Endodermal cell (in vitro differentiated cells): Measurements from ENCODE around the gene ATOH7. TPM values are rescaled to one million over a fixed set of nuclear protein-coding genes. Genes with fewer than 3 reads are reported as not detected.
"Not testable (repeated sequence)": the region's sequence is repeated elsewhere in the genome, so short reads cannot be mapped to it uniquely, and the experiment has no call there.

ENCODE experiments used
- DNase-seq: peaks from one replicate; pipeline ENCODE4 v3.0.0-alpha.2; 2017
- H3K27ac ChIP-seq: 2 replicates; pipeline ENCODE4 v1.5.1; 2013; ENCODE audit warnings: mild to moderate bottlenecking, low read depth, low read length, moderate library complexity
- H3K27me3 ChIP-seq: 2 replicates; pipeline ENCODE4 v1.6.1; 2013; ENCODE audit warnings: mild to moderate bottlenecking, low read length, moderate library complexity; ENCODE audit not compliant: insufficient read depth, control insufficient read depth, poor library complexity, severe bottlenecking
- H3K36me3 ChIP-seq: 2 replicates; pipeline ENCODE4 v1.7.0; 2013; ENCODE audit warnings: mild to moderate bottlenecking, low read length, moderate library complexity; ENCODE audit not compliant: control insufficient read depth, insufficient read depth
- H3K4me1 ChIP-seq: one replicate; pipeline ENCODE4 v1.7.0; 2013; ENCODE audit warnings: low read length; ENCODE audit not compliant: control insufficient read depth, insufficient read depth
- H3K4me3 ChIP-seq: 2 replicates; pipeline ENCODE4 v1.5.1; 2013; ENCODE audit warnings: mild to moderate bottlenecking, low read length, moderate library complexity
- H3K9ac ChIP-seq: 2 replicates; pipeline ENCODE4 v1.6.1; 2013; ENCODE audit warnings: mild to moderate bottlenecking, low read length, moderate library complexity; ENCODE audit not compliant: poor library complexity, severe bottlenecking; ENCODE audit errors: extremely low read depth
- H3K9me3 ChIP-seq: 2 replicates; pipeline ENCODE4 v1.6.1; 2013; ENCODE audit warnings: mild to moderate bottlenecking, low read length, moderate library complexity; ENCODE audit not compliant: control insufficient read depth
- H3K27ac Mint-ChIP-seq: 2 replicates; pipeline ENCODE4 v1.8.0; 2020; ENCODE audit warnings: mixed read lengths
- H3K27me3 Mint-ChIP-seq: 2 replicates; pipeline ENCODE4 v1.8.0; 2021; ENCODE audit warnings: mild to moderate bottlenecking, mixed read lengths; ENCODE audit not compliant: insufficient read depth
- H3K36me3 Mint-ChIP-seq: 2 replicates; pipeline ENCODE4 v1.8.0; 2020; ENCODE audit warnings: low read depth, mixed read lengths
- H3K4me1 Mint-ChIP-seq: 2 replicates; pipeline ENCODE4 v1.8.0; 2020; ENCODE audit warnings: mixed read lengths
- H3K4me3 Mint-ChIP-seq: 2 replicates; pipeline ENCODE4 v1.8.0; 2020; ENCODE audit warnings: mild to moderate bottlenecking, moderate library complexity, mixed read lengths
- H3K9me3 Mint-ChIP-seq: 2 replicates; pipeline ENCODE4 v1.8.0; 2020; ENCODE audit warnings: mild to moderate bottlenecking, mixed read lengths
- WGBS, 2 experiments: methylation state at CpG; one replicate each; pipeline versions ENCODE4 v1.1.5 to v1.1.7; 2013; ENCODE audit warnings: missing lambda C conversion rate in 2 of 2, mixed read lengths in 1 of 2; ENCODE audit not compliant: insufficient coverage in 1 of 2, insufficient read length in 1 of 2; 5-methylcytosine and 5-hydroxymethylcytosine counted together
- total RNA-seq, 2 donors: library from RNA; stranded (reverse); fragmentation: NEBNext Ultra II Directional in 1 of 2; extraction: Animal tissue kit (Norgen Biotek cat#: 25700) in 1 of 2; gene quantifications; 2 replicates in 1 of 2; 3 replicates in 1 of 2; pipeline ENCODE4 v1.2.1, GENCODE V29; 2021
- TF ChIP-seq, protein P1 (sequence below): fragments of 200-600 bp; sonication (generic); conservative IDR thresholded peaks from 2 replicates; pipeline ENCODE4 v1.5.0; 2021; ENCODE audit warnings: antibody characterized with exemption, mild to moderate bottlenecking

ATOH7 gene
- total RNA-seq, 2 donors from 2014 or later, result 0.35 to 0.46 TPM

GRCh38 chr10:68249297-68249696 is 17.4 kb upstream of the ATOH7 start:
- Histone ChIP-seq H3K9ac (no peak overlapping the region), H3K27me3 (no peaks in the 10 kb centered on the region), H3K9me3 (no peaks in the 10 kb centered on the region), H3K4me3 (no peak overlapping the region), H3K4me1 (peaks cover 18% of the 10 kb centered on the region), H3K27ac (no peak overlapping the region), H3K36me3 (no peaks in the 10 kb centered on the region)
- WGBS, 2 experiments, result 89 to 96% methylated on average over 3 to 4 of the region's 4 CpGs
- no peaks in the 10 kb centered on the region for H3K9me3 Mint-ChIP-seq
- peaks cover 26% of the 10 kb centered on the region for H3K4me1 Mint-ChIP-seq
- no peak overlapping the region for H3K4me3 Mint-ChIP-seq
- TF ChIP-seq, protein P1, sequence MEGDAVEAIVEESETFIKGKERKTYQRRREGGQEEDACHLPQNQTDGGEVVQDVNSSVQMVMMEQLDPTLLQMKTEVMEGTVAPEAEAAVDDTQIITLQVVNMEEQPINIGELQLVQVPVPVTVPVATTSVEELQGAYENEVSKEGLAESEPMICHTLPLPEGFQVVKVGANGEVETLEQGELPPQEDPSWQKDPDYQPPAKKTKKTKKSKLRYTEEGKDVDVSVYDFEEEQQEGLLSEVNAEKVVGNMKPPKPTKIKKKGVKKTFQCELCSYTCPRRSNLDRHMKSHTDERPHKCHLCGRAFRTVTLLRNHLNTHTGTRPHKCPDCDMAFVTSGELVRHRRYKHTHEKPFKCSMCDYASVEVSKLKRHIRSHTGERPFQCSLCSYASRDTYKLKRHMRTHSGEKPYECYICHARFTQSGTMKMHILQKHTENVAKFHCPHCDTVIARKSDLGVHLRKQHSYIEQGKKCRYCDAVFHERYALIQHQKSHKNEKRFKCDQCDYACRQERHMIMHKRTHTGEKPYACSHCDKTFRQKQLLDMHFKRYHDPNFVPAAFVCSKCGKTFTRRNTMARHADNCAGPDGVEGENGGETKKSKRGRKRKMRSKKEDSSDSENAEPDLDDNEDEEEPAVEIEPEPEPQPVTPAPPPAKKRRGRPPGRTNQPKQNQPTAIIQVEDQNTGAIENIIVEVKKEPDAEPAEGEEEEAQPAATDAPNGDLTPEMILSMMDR, result no peak
- peaks cover 21% of the 10 kb centered on the region for H3K27me3 Mint-ChIP-seq
- DNase-seq, result no peak
- no peak overlapping the region for H3K27ac Mint-ChIP-seq
- no peaks in the 10 kb centered on the region for H3K36me3 Mint-ChIP-seq

GRCh38 chr10:68247931-68248330 is 16.0 kb upstream of the ATOH7 start:
- Histone ChIP-seq H3K9ac (no peak overlapping the region), H3K9me3 (no peaks in the 10 kb centered on the region), H3K4me3 (no peak overlapping the region), H3K27ac (no peak overlapping the region), H3K36me3 (no peaks in the 10 kb centered on the region), H3K27me3 (no peaks in the 10 kb centered on the region), H3K4me1 (peaks cover 18% of the 10 kb centered on the region)
- Mint-ChIP-seq H3K27ac (no peak overlapping the region), H3K4me1 (peaks cover 23% of the 10 kb centered on the region), H3K4me3 (no peak overlapping the region), H3K27me3 (peaks cover 27% of the 10 kb centered on the region), H3K36me3 (no peaks in the 10 kb centered on the region), H3K9me3 (no peaks in the 10 kb centered on the region)
- DNase-seq, result no peak
- TF ChIP-seq, protein P1, result no peak
- 93% methylated on average over 6 of the region's 6 CpGs for WGBS, 2 experiments

DNA sequence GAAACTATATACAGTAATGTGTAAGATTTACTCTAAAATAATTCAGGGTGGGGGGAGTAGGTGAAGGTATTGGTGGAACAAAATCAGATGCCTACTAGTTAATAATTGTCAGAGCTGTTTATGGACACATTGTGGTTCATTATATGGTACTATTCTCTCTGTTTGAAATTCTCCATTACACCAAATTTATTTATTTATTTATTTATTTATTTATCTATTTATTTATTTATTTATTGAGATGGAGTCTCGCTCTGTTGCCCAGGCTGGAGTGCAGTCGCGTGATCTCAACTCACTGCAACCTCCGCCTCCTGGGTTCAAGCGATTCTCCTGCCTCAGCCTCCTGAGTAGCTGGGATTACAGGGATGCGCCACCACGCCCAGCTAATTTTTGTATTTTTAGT is 14.5 kb upstream of the ATOH7 start:
- H3K4me1 ChIP-seq, DNase-seq, H3K36me3 Mint-ChIP-seq, H3K4me3 ChIP-seq, H3K9ac ChIP-seq, H3K9me3 Mint-ChIP-seq, H3K4me3 Mint-ChIP-seq, H3K36me3 ChIP-seq, H3K27ac ChIP-seq, H3K9me3 ChIP-seq, H3K27ac Mint-ChIP-seq, H3K27me3 ChIP-seq: not testable (repeated sequence)
- H3K4me1 Mint-ChIP-seq, result peaks cover 11% of the 10 kb centered on the region
- peaks cover 26% of the 10 kb centered on the region for H3K27me3 Mint-ChIP-seq
- 97 to 100% methylated on average over 1 to 7 of the region's 7 CpGs for WGBS, 2 experiments

GRCh38 chr10:68242051-68242450 is 10.1 kb upstream of the ATOH7 start:
- WGBS, 2 experiments, result 98 to 100% methylated on average over 2 of the region's 2 CpGs
- peaks cover 12% of the 10 kb centered on the region for H3K27me3 Mint-ChIP-seq
- Histone ChIP-seq H3K36me3 (no peaks in the 10 kb centered on the region), H3K27me3 (no peaks in the 10 kb centered on the region), H3K4me1 (no peaks in the 10 kb centered on the region), H3K27ac (no peak overlapping the region), H3K9ac (no peak overlapping the region), H3K9me3 (no peaks in the 10 kb centered on the region), H3K4me3 (no peak overlapping the region)
- no peak for DNase-seq
- H3K4me1 Mint-ChIP-seq, result peaks cover 3% of the 10 kb centered on the region
- H3K36me3 Mint-ChIP-seq, result no peaks in the 10 kb centered on the region
- no peaks in the 10 kb centered on the region for H3K9me3 Mint-ChIP-seq
- H3K4me3 Mint-ChIP-seq, result no peak overlapping the region
- TF ChIP-seq, protein P1, result no peak
- H3K27ac Mint-ChIP-seq, result no peak overlapping the region
